GM12878 (cell line): Measurements from ENCODE around the gene FBXL14. TPM values are rescaled to one million over a fixed set of nuclear protein-coding genes. Genes with fewer than 3 reads are reported as not detected.

ENCODE experiments used
- CUX1 ChIP-seq: IDR thresholded peaks from 2 replicates; pipeline ENCODE4 v1.6.1; 2012; ENCODE audit warnings: improper control_type of control experiment, low read depth, low read length; ENCODE audit not compliant: insufficient replicate concordance
- E4F1 ChIP-seq: fragments of 450-650 bp; IDR thresholded peaks from 2 replicates; pipeline ENCODE4 v1.6.1; 2018; ENCODE audit warnings: borderline replicate concordance, mild to moderate bottlenecking; ENCODE audit not compliant: partially characterized antibody
- EZH2 ChIP-seq: IDR thresholded peaks from 2 replicates; pipeline ENCODE4 v1.6.1; 2012; ENCODE audit warnings: low read depth, mild to moderate bottlenecking, control low read depth, inconsistent platforms, low read length, borderline replicate concordance; ENCODE audit not compliant: control insufficient read depth
- MTA3 ChIP-seq: IDR thresholded peaks from 2 replicates; pipeline ENCODE4 v1.6.1; 2012; ENCODE audit warnings: low read length, inconsistent platforms, borderline replicate concordance
- PAX5 ChIP-seq: IDR thresholded peaks from 2 replicates; pipeline ENCODE4 v1.6.1; 2011; ENCODE audit warnings: low read depth, low read length, borderline replicate concordance
- PML ChIP-seq: IDR thresholded peaks from 2 replicates; pipeline ENCODE4 v1.6.1; 2012; ENCODE audit warnings: low read length, inconsistent platforms
- POLR2A ChIP-seq: IDR thresholded peaks from 2 replicates; pipeline ENCODE4 v1.6.1; 2011; ENCODE audit warnings: low read depth, mild to moderate bottlenecking, low read length
- PRDM15 ChIP-seq: fragments of 450-650 bp; formaldehyde crosslinking; IDR thresholded peaks from 2 replicates; pipeline ENCODE4 v1.4.0; 2020; ENCODE audit warnings: mild to moderate bottlenecking, moderate library complexity
- SIN3A ChIP-seq: IDR thresholded peaks from 2 replicates; pipeline ENCODE4 v1.6.1; 2012; ENCODE audit warnings: low read depth, low read length, improper control_type of control experiment
- SMARCA5 ChIP-seq: fragments of 450-650 bp; IDR thresholded peaks from 2 replicates; pipeline ENCODE4 v1.6.1; 2017; ENCODE audit warnings: mild to moderate bottlenecking
- SPI1 ChIP-seq: IDR thresholded peaks from 2 replicates; pipeline ENCODE4 v1.6.1; 2011; ENCODE audit warnings: low read depth, mild to moderate bottlenecking, low read length, moderate library complexity, borderline replicate concordance; ENCODE audit not compliant: insufficient read depth
- SUZ12 ChIP-seq: fragments of 200-600 bp; sonication (generic); IDR thresholded peaks from one replicate; pipeline ENCODE4 v1.6.1; 2018; ENCODE audit warnings: antibody characterized with exemption, mild to moderate bottlenecking; ENCODE audit not compliant: unreplicated experiment
- TAF1 ChIP-seq: IDR thresholded peaks from 2 replicates; pipeline ENCODE4 v1.6.1; 2011; ENCODE audit warnings: mild to moderate bottlenecking, low read depth, low read length, borderline replicate concordance
- ZNF24 ChIP-seq: fragments of 450-650 bp; IDR thresholded peaks from 2 replicates; pipeline ENCODE4 v1.6.1; 2017; ENCODE audit warnings: antibody characterized with exemption, mild to moderate bottlenecking
- polyA plus RNA-seq, 11 experiments: library from polyadenylated mRNA; depleted of rRNA in 4 of 11; unstranded in 6 of 11; stranded (reverse) in 5 of 11; fragments of >200 nt; fragmentation: Nextera tagmentation in 4 of 11; fragmentation: Illumina TruSeq in 1 of 11; extraction: Ambion mirVana in 4 of 11; extraction: Trizol in 1 of 11; gene quantifications; 1 replicate in 1 of 11; 2 replicates in 10 of 11; pipeline versions ENCODE4 v1.2.1 to v1.2.3, GENCODE V29; 2011 to 2016; ENCODE audit warnings: inconsistent platforms in 2 of 11, missing spikeins in 2 of 11, low read depth in 1 of 11
- total RNA-seq, 4 experiments: library from RNA; depleted of rRNA in 3 of 4; stranded (reverse); fragments of >200 nt in 3 of 4; fragmentation: Illumina TruSeq in 1 of 4; extraction: Trizol in 1 of 4; gene quantifications; 2 replicates each; pipeline versions ENCODE4 v1.2.1 to v1.2.3, GENCODE V29; 2013 to 2021

Gene FBXL14
- total and polyA plus RNA-seq, 10 of the 15 experiments (the other 5 are each of a cell fraction or from before 2014, with no cell fraction given) = 0.44 to 19.0 (median 2.9) TPM

- TF ChIP-seq E4F1 (no peak), POLR2A (no peak), PAX5 (peak; percentile 73), SMARCA5 (no peak), PML (peak; percentile 66; the same call in 1 of the 2 replicates), SUZ12 (no peak), EZH2 (no peak), SPI1 (no peak), ZNF24 (no peak), TAF1 (no peak), MTA3 (peak; percentile 95), PRDM15 (no peak), CUX1 (peak; percentile 50), SIN3A (no peak; the same call in 1 of the 2 replicates)
Observed at GRCh38 chr12:1533602-1534304, 60.6 kb downstream of the FBXL14 start (continued).
